IPS DF 4.7 (cell line): ENCODE results near the gene PRKCZ.
"Not testable (repeated sequence)": the region's sequence is repeated elsewhere in the genome, so short reads cannot be mapped to it uniquely, and the experiment has no call there.

Source experiments
- DNase-seq: peaks from one replicate; pipeline ENCODE4 v3.0.0-alpha.2; 2013; ENCODE audit warnings: low spot score; ENCODE audit errors: extremely low read depth

Gene PRKCZ

DNA sequence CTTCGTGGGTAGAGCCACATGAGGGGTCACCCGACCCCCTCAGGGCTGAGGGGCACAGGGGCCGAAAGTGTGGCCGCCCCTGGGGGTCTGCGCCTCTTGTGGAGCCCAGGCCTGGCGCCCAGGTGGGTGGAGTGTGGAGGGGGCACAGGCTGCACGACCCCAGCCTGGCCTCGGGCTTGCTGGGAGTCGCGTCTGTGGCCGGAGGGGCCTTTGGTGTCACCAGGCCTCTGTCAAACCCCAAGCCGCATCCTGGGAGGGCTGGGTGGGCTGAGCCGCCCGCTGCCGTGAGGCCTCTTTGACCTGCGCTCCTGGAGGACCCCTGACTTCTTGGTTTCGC is 83.6 kb downstream of the PRKCZ start:
- DNase-seq = no peak

GRCh38 chr1:2134266-2134620 is 84.0 kb downstream of the PRKCZ start:
- no peak for DNase-seq

- no peak for DNase-seq
These were observed 84.6 kb downstream of the PRKCZ start for GRCh38 chr1:2134621-2135307.

- no peak for DNase-seq
These were observed 85.2 kb downstream of the PRKCZ start for GRCh38 chr1:2135441-2135841.

DNA sequence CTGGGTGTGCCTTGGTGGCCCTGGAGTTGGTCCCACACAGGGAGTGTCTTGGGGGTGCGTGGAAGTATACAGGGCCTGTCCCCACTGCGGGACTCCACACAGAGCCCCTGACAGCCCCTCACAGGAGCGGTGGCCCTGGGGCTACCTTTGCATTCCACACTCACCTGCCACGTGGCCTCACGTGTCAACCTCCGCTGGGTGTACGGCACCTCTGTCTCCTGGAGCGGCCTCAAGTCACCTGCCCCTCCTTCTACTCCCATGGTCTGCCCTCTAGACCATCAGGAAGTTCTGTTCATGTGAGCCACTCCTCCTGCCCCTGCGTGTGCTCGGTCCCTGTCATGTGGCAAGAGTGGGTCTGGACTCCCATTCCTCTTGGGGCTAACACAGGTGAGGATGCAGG is 85.7 kb downstream of the PRKCZ start:
- no peak for DNase-seq

GRCh38 chr1:2136386-2137235 is 86.4 kb downstream of the PRKCZ start:
- DNase-seq = no peak

- no peak for DNase-seq
These were observed 87.3 kb downstream of the PRKCZ start for GRCh38 chr1:2137257-2138121.

DNA sequence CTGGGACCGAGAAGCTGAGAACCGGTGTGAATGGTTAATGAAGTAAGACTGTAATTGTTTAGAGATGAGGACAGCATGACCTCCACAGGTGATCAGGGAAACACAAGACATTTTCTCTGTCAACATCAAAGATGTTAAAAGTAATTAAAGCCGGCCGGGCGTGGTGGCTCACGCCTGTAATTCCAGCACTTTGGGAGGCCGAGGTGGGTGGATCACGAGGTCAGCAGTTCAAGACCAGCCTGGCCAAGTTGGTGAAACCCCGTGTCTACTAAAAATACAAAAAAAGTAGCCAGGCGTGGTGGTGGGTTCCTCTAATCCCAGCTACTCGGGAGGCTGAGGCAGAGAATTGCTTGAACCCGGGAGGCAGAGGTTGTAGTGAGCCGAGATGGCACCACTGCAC is 88.9 kb downstream of the PRKCZ start:
- DNase-seq = not testable (repeated sequence)

GRCh38 chr1:2141025-2141424 is 90.8 kb downstream of the PRKCZ start:
- no peak for DNase-seq

DNA sequence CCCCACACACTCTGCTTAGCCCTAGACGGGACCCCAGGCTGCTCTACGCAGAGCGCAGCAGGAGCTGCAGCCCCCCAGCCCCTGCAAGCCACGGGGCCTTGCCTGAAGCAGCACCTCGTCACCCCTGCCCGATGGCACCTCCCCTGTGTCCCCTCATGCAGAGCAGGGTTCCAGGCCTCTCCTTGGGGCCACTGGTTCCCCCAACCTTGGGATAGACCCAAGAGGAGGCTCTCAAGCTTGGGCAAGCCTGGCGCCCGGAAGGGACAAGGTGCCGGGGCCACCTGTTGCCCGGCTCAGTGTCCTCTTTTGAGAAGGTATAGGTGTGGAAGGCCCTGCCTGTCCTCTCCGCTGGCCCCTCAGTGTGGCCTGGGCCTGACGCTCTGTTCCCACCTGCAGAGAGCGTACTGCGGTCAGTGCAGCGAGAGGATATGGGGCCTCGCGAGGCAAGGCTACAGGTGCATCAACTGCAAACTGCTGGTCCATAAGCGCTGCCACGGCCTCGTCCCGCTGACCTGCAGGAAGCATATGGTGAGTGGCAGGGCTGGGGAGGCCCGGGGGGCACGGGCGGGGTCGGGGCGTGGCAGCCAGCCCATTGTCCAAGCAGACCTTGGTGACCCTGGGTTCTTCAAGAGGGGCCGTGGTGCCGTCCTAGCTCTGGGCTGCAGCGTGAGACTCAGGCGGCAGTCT is 93.7 kb downstream of the PRKCZ start:
- no peak for DNase-seq

GRCh38 chr1:2144501-2145090 is 94.4 kb downstream of the PRKCZ start:
- DNase-seq = no peak

DNA sequence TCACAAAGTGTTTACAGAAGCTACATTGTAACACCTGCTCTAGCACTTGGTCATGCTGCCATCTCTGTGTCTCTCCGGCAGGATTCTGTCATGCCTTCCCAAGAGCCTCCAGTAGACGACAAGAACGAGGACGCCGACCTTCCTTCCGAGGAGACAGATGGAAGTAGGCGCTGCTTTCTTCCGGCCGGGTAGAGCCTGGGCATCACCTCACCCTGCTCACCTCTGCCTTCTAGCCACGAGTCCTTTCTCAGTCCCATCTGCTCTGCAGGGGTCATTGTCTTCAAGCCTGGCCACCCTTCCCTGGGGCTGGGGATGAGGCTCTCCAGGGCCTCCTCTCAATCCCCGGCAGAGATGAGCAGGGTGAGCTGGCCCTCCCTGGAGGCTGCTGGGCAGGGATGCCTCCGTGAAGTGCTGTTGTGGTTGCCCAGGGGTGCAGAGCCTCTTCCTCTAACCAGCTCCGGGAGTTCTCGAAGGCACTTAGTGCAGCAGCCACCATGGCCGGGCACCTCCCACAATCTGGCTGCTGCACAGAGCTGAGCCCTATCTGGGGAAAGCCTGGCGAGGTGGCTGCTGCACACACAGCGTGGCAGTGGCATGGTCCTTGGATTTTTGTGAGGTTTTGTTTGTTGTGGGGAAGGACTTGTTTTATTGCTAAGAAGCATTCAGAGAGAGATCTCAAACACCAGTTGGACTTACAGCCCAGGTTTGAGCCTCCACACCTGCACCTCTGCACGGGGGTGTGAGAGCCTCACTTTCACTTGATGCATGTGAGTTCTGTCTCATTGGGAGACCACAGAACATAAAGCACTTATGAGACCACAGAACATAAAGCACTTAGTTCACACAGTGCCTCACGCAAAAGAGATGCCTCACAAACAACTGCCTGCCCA is 96.0 kb downstream of the PRKCZ start:
- no peak for DNase-seq

GRCh38 chr1:2146836-2147517 is 96.8 kb downstream of the PRKCZ start:
- no peak for DNase-seq

- DNase-seq = not testable (repeated sequence)
These were observed 97.7 kb downstream of the PRKCZ start for GRCh38 chr1:2147869-2148268.

- no peak for DNase-seq
These were observed 98.5 kb downstream of the PRKCZ start for GRCh38 chr1:2148691-2149090.

DNA sequence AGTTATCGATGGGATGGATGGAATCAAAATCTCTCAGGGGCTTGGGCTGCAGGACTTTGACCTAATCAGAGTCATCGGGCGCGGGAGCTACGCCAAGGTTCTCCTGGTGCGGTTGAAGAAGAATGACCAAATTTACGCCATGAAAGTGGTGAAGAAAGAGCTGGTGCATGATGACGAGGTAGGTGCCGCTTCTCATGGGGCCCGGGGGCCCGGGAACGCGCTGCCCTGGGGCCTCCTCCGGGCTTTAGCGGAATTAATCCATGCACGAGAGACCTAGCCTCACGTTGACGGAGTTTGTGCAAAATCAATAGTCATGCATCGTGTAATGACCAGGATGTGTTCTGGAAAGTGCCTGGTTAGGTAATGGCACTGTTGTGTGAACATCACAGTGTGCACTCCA is 100.6 kb downstream of the PRKCZ start:
- no peak for DNase-seq

DNA sequence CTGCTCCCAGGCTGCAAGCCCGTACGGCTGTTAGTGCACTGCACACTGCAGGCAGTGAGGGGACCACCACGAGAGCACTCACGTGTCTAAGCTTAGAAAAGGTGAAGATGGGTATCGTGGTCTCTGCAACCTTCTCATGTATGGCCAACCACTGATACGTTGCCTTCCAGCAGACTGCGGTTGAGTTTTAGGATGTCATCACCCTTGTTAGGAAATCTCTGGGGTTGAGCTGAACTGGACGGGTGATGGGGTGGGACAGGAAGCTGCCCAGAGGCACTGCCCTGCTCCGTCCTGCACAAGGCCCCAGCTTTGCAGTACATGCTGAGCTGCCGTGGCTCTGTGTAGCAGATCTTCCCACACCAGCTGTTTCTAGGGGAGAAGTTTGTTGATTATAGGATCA is 101.0 kb downstream of the PRKCZ start:
- DNase-seq = no peak

- no peak for DNase-seq
These were observed 101.7 kb downstream of the PRKCZ start for GRCh38 chr1:2151911-2152310.

DNA sequence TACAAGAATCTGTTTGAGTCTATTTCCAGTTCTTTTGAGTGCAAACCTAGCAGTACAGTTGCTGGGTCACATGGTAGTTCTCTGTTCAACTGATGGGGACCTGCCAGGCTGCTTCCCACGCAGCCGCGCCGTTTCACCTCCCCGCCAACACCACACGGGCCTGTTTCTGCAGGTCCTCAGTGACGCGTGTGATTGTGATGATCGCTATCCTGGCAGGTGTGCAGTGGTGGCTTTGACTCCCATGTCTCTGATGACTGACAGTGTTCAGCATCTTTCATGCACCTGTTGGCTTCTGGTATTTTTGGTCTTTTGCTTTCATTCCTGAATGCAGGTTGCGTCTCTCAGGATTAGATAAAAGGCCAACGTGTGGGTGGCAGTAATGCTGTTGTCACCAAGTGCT is 102.7 kb downstream of the PRKCZ start:
- DNase-seq = no peak

DNA sequence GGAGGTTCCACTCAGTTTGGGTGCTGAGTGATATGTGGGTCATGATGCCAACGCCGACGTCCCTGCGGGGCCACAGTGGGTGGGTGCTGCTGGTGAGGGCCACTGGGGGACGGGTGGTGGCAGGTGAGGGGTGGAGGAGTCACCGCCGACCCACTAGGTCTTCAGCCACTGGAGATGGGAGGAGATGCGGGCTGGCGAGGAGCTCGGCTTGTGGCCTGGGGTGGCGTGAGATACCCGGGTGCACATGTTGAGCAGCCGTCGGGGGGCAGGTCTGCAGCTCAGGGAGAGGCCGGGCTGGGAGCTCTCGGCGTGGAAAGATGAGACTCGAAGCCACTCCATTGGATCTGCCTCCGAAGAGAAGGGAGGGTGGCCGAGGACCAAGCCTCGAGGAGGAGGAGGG is 103.8 kb downstream of the PRKCZ start:
- no peak for DNase-seq
